Spinal cord (tissue), 10 donors: ENCODE data around the gene TREX2. TPM values are rescaled to one million over a fixed set of nuclear protein-coding genes. Genes with fewer than 3 reads are reported as not detected.
A peak's percentile ranks its signal among the peaks of the same experiment; 100 is the strongest.

Source experiments
- DNase-seq, 6 donors: peaks; one replicate each; pipeline versions ENCODE4 v3.0.0 to v3.0.0-alpha.2; 2013 to 2015; ENCODE audit warnings: low spot score in 6 of 6, low read depth in 4 of 6
- H3K27ac ChIP-seq: one replicate; pipeline ENCODE4 v1.5.1; 2013; ENCODE audit warnings: low read depth, low read length, control low read depth
- H3K27me3 ChIP-seq: one replicate; pipeline ENCODE4 v1.6.1; 2013; ENCODE audit warnings: low read length; ENCODE audit not compliant: control insufficient read depth, insufficient read depth
- H3K36me3 ChIP-seq: one replicate; pipeline ENCODE4 v1.6.1; 2013; ENCODE audit warnings: low read length; ENCODE audit not compliant: control insufficient read depth, insufficient read depth
- H3K4me1 ChIP-seq: one replicate; pipeline ENCODE4 v1.6.1; 2013; ENCODE audit warnings: low read length; ENCODE audit not compliant: control insufficient read depth, insufficient read depth
- H3K4me3 ChIP-seq: one replicate; pipeline ENCODE4 v1.5.1; 2013; ENCODE audit warnings: low read depth, low read length, control low read depth
- H3K9me3 ChIP-seq: one replicate; pipeline ENCODE4 v1.6.1; 2013; ENCODE audit warnings: low read length; ENCODE audit not compliant: control insufficient read depth, insufficient read depth
- WGBS: methylation state at CpG from one replicate; pipeline ENCODE4 v1.1.5; 2013; ENCODE audit warnings: missing lambda C conversion rate; ENCODE audit not compliant: insufficient coverage; 5-methylcytosine and 5-hydroxymethylcytosine counted together
- polyA plus RNA-seq, 2 donors: library from polyadenylated mRNA; unstranded; fragments of 120-200 nt; gene quantifications; one replicate each; pipeline ENCODE4 v1.2.1, GENCODE V29; 2013; ENCODE audit not compliant: insufficient read length in 2 of 2
- total RNA-seq, 2 donors: library from RNA; depleted of rRNA in 1 of 2; stranded (reverse); fragments of 120-200 nt in 1 of 2; fragments of >200 nt in 1 of 2; gene quantifications; one replicate each; pipeline versions ENCODE4 v1.2.3 to v1.2.4, GENCODE V29; 2013 to 2014
- donor health status: healthy.

Gene TREX2
- total and polyA plus RNA-seq, 4 donors, result 0.41 to 0.77 (median 0.50) TPM; not detected in 1

DNA sequence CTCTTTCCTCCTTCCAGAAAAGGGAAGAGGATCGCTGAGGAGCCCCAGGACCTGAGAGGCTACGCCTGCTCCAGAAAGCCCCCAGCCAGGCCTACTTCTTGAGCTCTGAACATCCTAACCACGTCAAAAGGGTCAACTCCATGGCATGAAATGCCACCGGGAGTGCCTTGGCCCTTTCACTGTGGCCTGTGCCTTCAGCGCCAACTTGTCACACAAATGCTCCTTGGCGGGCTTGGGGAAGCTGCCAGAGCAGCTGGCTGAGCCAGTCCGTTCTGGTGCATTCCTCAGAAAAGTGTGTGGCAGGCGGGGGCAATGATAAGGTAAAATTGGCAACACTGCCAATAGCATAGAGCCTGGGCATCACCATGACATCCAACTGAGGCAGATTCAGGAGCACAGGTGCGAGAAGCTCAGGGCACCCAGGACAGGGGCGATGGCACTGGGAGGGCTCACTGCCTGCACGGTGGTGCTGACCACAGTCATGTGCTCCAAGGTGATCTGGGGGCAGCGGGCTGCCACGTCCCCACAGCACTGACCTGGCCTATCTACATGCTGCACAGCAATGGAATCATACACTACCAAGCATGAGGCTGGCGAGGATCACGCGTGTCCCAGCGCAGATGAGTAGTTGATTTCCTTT lies 12.1 kb upstream of the TREX2 start:
- peaks cover 25% of the 10 kb centered on the region for H3K4me1 ChIP-seq
- peaks cover 43% of the 10 kb centered on the region for H3K36me3 ChIP-seq
- WGBS, result 79% methylated on average over 12 of the region's 17 CpGs
- H3K27ac ChIP-seq, result no peak overlapping the region
- H3K4me3 ChIP-seq, result no peak overlapping the region
- DNase-seq, result no peak
- no peaks in the 10 kb centered on the region for H3K9me3 ChIP-seq
- H3K27me3 ChIP-seq, result no peaks in the 10 kb centered on the region

- Histone ChIP-seq H3K4me1 (peaks cover 25% of the 10 kb centered on the region), H3K4me3 (no peak overlapping the region), H3K27ac (no peak overlapping the region), H3K9me3 (no peaks in the 10 kb centered on the region), H3K36me3 (peaks cover 38% of the 10 kb centered on the region), H3K27me3 (no peaks in the 10 kb centered on the region)
- WGBS, result 82% methylated on average over 18 of the region's 18 CpGs
- no peak for DNase-seq
Measured at GRCh38 chrX:153457136-153457825, 11.4 kb upstream of the TREX2 start.

GRCh38 chrX:153456704-153457103 lies 10.8 kb upstream of the TREX2 start:
- Histone ChIP-seq H3K27ac (no peak overlapping the region), H3K27me3 (no peaks in the 10 kb centered on the region), H3K4me3 (no peak overlapping the region), H3K36me3 (peaks cover 35% of the 10 kb centered on the region), H3K9me3 (no peaks in the 10 kb centered on the region), H3K4me1 (peaks cover 25% of the 10 kb centered on the region)
- no peak for DNase-seq
- WGBS, result 82% methylated on average over 9 of the region's 9 CpGs

DNA sequence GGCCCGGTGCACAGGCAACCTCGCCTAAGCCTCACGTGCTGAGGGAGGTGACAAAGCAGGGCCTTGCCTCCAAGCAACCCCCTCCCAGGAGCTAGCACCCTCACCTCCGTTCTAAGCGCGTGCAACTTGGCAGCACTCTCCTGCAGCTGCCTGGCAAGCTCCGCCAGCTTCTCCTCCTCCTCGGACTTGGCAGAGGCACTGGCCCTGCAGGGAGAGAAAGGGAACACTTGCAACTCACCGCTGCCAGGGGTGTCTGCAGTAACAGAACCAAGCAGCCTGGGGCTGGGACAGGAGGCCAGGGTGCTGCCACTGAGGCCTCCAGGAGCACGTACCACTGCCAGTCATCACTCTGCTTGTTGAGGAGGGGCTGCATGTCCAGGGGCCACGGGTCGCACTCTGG lies 10.3 kb upstream of the TREX2 start:
- H3K4me1 ChIP-seq, result peaks cover 25% of the 10 kb centered on the region
- H3K27me3 ChIP-seq, result no peaks in the 10 kb centered on the region
- peaks cover 35% of the 10 kb centered on the region for H3K36me3 ChIP-seq
- no peaks in the 10 kb centered on the region for H3K9me3 ChIP-seq
- 73% methylated on average over 12 of the region's 12 CpGs for WGBS
- H3K4me3 ChIP-seq, result no peak overlapping the region
- no peak overlapping the region for H3K27ac ChIP-seq
- DNase-seq, result peak in 2 of 6 donors; percentile 40 to 49

DNA sequence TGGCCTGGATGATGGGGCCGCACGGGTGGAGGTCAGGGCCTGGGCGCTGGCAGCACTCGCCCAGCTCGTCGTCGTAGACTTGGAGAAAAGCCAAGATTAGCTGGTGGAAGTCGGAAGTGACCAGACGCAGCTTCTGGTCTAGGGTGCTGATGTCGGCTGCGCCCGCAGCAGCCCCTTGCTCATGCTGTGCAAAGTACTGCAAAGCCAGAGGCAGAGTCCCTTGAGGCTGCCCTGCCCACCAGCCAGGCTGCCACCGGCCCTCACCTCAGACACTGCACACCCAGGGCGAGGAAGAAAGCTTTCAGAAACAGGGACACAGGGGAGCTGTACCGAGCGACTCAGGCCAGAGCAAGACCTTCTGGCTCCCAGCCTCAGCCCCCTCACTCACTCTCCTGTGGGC lies 9.7 kb upstream of the TREX2 start:
- H3K36me3 ChIP-seq, result peaks cover 39% of the 10 kb centered on the region
- H3K9me3 ChIP-seq, result no peaks in the 10 kb centered on the region
- no peak overlapping the region for H3K27ac ChIP-seq
- WGBS, result 77% methylated on average over 16 of the region's 16 CpGs
- H3K4me1 ChIP-seq, result peaks cover 25% of the 10 kb centered on the region
- no peaks in the 10 kb centered on the region for H3K27me3 ChIP-seq
- DNase-seq, result no peak
- H3K4me3 ChIP-seq, result no peak overlapping the region

GRCh38 chrX:153454901-153455550 lies 9.2 kb upstream of the TREX2 start:
- H3K27ac ChIP-seq, result no peak overlapping the region
- WGBS, result 83% methylated on average over 16 of the region's 16 CpGs
- peaks cover 25% of the 10 kb centered on the region for H3K4me1 ChIP-seq
- H3K4me3 ChIP-seq, result no peak overlapping the region
- H3K9me3 ChIP-seq, result no peaks in the 10 kb centered on the region
- DNase-seq, result no peak
- peaks cover 44% of the 10 kb centered on the region for H3K36me3 ChIP-seq
- H3K27me3 ChIP-seq, result no peaks in the 10 kb centered on the region

DNA sequence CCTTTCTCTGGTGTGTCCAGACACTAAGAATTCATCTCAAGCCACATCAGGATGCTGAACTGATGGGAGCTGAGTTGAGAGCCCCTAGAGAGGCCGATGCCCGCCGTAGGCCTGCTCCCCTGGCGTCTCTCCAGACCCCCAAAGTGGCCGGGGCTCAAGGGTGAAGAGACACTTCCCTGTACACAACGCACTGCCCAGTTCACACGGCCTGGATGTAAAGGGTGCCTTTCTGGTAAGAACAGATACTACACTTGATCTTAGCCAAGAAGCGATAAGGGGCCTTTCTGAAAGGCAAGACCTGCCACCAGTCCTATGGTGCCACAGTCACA lies 5.1 kb upstream of the TREX2 start:
- no peak overlapping the region for H3K4me3 ChIP-seq
- 81% methylated on average over 5 of the region's 8 CpGs for WGBS
- H3K27me3 ChIP-seq, result no peaks in the 10 kb centered on the region
- no peak for DNase-seq
- H3K27ac ChIP-seq, result no peak overlapping the region
- H3K9me3 ChIP-seq, result no peaks in the 10 kb centered on the region
- H3K4me1 ChIP-seq, result peaks cover 9% of the 10 kb centered on the region
- H3K36me3 ChIP-seq, result peaks cover 45% of the 10 kb centered on the region

GRCh38 chrX:153450114-153450948 lies 4.5 kb upstream of the TREX2 start:
- no peak overlapping the region for H3K4me3 ChIP-seq
- DNase-seq, result no peak
- H3K9me3 ChIP-seq, result no peaks in the 10 kb centered on the region
- H3K36me3 ChIP-seq, result peaks cover 44% of the 10 kb centered on the region
- 86% methylated on average over 23 of the region's 26 CpGs for WGBS
- peaks cover 3% of the 10 kb centered on the region for H3K4me1 ChIP-seq
- H3K27me3 ChIP-seq, result no peaks in the 10 kb centered on the region
- no peak overlapping the region for H3K27ac ChIP-seq

DNA sequence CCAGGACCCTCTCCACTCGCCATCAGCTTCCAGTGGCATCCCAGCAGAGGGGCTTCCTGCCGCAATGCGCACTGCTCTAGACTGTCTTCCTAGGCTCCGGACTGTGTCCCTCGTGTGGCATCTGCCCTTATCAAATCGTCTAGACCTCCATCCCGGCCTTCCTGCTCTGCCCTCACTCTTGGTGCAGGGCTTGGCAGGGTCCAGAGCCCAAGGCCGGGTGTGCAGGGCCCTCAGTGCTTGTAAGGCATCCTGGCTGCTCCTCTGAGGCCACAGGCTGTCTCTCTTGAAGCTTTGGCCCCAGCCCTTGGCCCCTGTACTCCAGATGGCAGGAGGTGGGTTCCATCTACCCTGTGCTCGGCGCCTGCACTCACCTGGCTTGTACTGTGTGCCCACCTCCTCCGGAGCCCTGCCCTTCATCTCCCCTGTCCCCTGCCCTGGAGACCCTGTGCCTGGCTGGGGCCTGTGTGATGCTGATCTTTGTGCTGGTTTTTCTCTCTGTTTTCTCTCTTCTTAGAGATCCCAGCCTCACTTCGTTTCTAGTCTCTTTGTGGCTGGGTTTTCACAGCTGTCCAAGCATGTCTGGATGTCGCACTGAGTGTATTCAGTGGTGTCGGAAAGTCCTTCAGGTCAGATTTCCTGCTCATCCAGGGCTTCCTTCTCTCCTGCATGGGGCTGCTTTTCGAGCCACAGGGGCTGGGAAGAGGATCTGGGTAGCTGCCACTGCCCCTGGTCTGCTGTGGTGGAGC lies 3.7 kb upstream of the TREX2 start:
- no peak for DNase-seq
- Histone ChIP-seq H3K9me3 (no peaks in the 10 kb centered on the region), H3K36me3 (peaks cover 43% of the 10 kb centered on the region), H3K4me3 (no peak overlapping the region), H3K27ac (no peak overlapping the region), H3K4me1 (no peaks in the 10 kb centered on the region), H3K27me3 (no peaks in the 10 kb centered on the region)
- WGBS, result 86% methylated on average over 10 of the region's 15 CpGs
